Measurements from ENCODE around the gene TEX2. TPM values are rescaled to one million over a fixed set of nuclear protein-coding genes. Genes with fewer than 3 reads are reported as not detected.
A peak's percentile ranks its signal among the peaks of the same experiment; 100 is the strongest.

The TEX2 gene
- polyA plus RNA-seq, 3 donors = 6.5 to 8.7 (median 7.8) TPM

- H3K4me1 ChIP-seq (ENCODE audit: control insufficient read depth in 1 of 2, insufficient read depth in 2 of 2, low read length in 2 of 2) = peaks cover 89 to 99% of the 10 kb centered on the region in 2 donors
- H2AFZ ChIP-seq (ENCODE audit: insufficient read depth, low read depth, low read length, poor library complexity, severe bottlenecking) = no peak overlapping the region
- Mint-ChIP-seq H3K9me3 (peaks cover 0 to 5% (median 3%) of the 10 kb centered on the region in 7 donors), H3K4me1 (peaks cover 87% of the 10 kb centered on the region), H3K36me3 (peaks cover 2 to 13% of the 10 kb centered on the region in 2 donors), H3K4me3 (no peak overlapping the region), H3K27ac (peak overlapping the region; percentile 76 to 97 (median 96)), H3K27me3 (ENCODE audit: low read depth in 3 of 3) (no peaks in the 10 kb centered on the region)
- no peaks in the 10 kb centered on the region for H4K20me1 ChIP-seq (ENCODE audit: insufficient read depth, low read length)
- no peak overlapping the region for H3K4me3 ChIP-seq (replicated peaks in 1 of 3; ENCODE audit: low read depth in 2 of 3, low read length in 3 of 3)
- peaks cover 56% of the 10 kb centered on the region for H3K79me2 ChIP-seq (ENCODE audit: insufficient read depth, low read length)
- H3K27ac ChIP-seq (ENCODE audit: low read depth in 1 of 2, low read length in 2 of 2) = peak overlapping the region in 1 of 2 donors; percentile 94
- no peak for TF ChIP-seq CTCF (IDR thresholded peaks at IDR 0.05)
- no peak for DNase-seq
- 36% methylated on average over 2 of the region's 9 CpGs for WGBS (ENCODE audit: insufficient coverage)
- H3K9ac ChIP-seq (ENCODE audit: insufficient read depth, low read length, poor library complexity, severe bottlenecking) = no peak overlapping the region
- intact Hi-C loops (cut with micrococcal nuclease) = loop anchor here in 1 of 2 donors (5.0 kb wide), 1 partner anchor 84 kb away; the partner anchor contains the start of gene TEX2
- no peak overlapping the region for H3K4me2 ChIP-seq (replicated peaks; ENCODE audit: extremely low read depth, low read length, poor library complexity, severe bottlenecking)
- H3K27me3 ChIP-seq (ENCODE audit: control insufficient read depth in 2 of 2, insufficient read depth in 2 of 2, low read length in 2 of 2) = no peaks in the 10 kb centered on the region
- H3K36me3 ChIP-seq (replicated peaks in 1 of 2; ENCODE audit: control insufficient read depth in 1 of 2, insufficient read depth in 2 of 2, low read length in 2 of 2) = no peaks in the 10 kb centered on the region
- H3K9me3 ChIP-seq (replicated peaks in 1 of 2; ENCODE audit: control insufficient read depth in 1 of 2, insufficient read depth in 1 of 2, low read length in 2 of 2) = no peaks in the 10 kb centered on the region
Observed at GRCh38 chr17:64178011-64178825, 84.8 kb downstream of the TEX2 start.

- 100% methylated on average over 4 of the region's 7 CpGs for WGBS (ENCODE audit: insufficient coverage)
- H3K27me3 Mint-ChIP-seq (ENCODE audit: low read depth in 3 of 3) = no peaks in the 10 kb centered on the region
Observed at GRCh38 chr17:64177311-64178010, 85.6 kb downstream of the TEX2 start.

More at GRCh38 chr17:64177311-64178010, 85.6 kb downstream of the TEX2 start:
- DNase-seq = no peak
- peaks cover 82 to 92% of the 10 kb centered on the region in 2 donors for H3K4me1 ChIP-seq (ENCODE audit: control insufficient read depth in 1 of 2, insufficient read depth in 2 of 2, low read length in 2 of 2)
- H4K20me1 ChIP-seq (ENCODE audit: insufficient read depth, low read length) = no peaks in the 10 kb centered on the region
- no peaks in the 10 kb centered on the region for H3K27me3 ChIP-seq (ENCODE audit: control insufficient read depth in 2 of 2, insufficient read depth in 2 of 2, low read length in 2 of 2)
- Mint-ChIP-seq H3K4me3 (no peak overlapping the region), H3K27ac (peak overlapping the region in 5 of 7 donors; percentile 18 to 97 (median 95)), H3K36me3 (peaks cover 4 to 14% of the 10 kb centered on the region in 2 donors), H3K9me3 (peaks cover 0 to 5% (median 3%) of the 10 kb centered on the region in 7 donors), H3K4me1 (peaks cover 81% of the 10 kb centered on the region)
- H3K36me3 ChIP-seq (replicated peaks in 1 of 2; ENCODE audit: control insufficient read depth in 1 of 2, insufficient read depth in 2 of 2, low read length in 2 of 2) = no peaks in the 10 kb centered on the region
- H3K79me2 ChIP-seq (ENCODE audit: insufficient read depth, low read length) = peaks cover 50% of the 10 kb centered on the region
- no peak overlapping the region for H3K4me3 ChIP-seq (replicated peaks in 1 of 3; ENCODE audit: low read depth in 2 of 3, low read length in 3 of 3)
- H3K9ac ChIP-seq (ENCODE audit: insufficient read depth, low read length, poor library complexity, severe bottlenecking) = no peak overlapping the region
- no peak overlapping the region for H3K4me2 ChIP-seq (replicated peaks; ENCODE audit: extremely low read depth, low read length, poor library complexity, severe bottlenecking)
- intact Hi-C loops (cut with micrococcal nuclease) = loop anchor here in 1 of 2 donors (5.0 kb wide), 1 partner anchor 85 kb away; the partner anchor contains the start of gene TEX2
- no peak for TF ChIP-seq CTCF (IDR thresholded peaks at IDR 0.05)
- no peaks in the 10 kb centered on the region for H3K9me3 ChIP-seq (replicated peaks in 1 of 2; ENCODE audit: control insufficient read depth in 1 of 2, insufficient read depth in 1 of 2, low read length in 2 of 2)
- no peak overlapping the region for H2AFZ ChIP-seq (ENCODE audit: insufficient read depth, low read depth, low read length, poor library complexity, severe bottlenecking)
- peak overlapping the region in 1 of 2 donors; percentile 94 for H3K27ac ChIP-seq (ENCODE audit: low read depth in 1 of 2, low read length in 2 of 2)

Data from CD14-positive monocyte (primary cell).